Right ventricle myocardium superior (tissue), 1 donor: Measurements from ENCODE around the gene ANKRD10. TPM values are rescaled to one million over a fixed set of nuclear protein-coding genes. Genes with fewer than 3 reads are reported as not detected.

ENCODE experiments used
- ATAC-seq: fragments of 200-7000 bp; cut with Tn5 transposase; one replicate; pipeline ENCODE4 v1.9.1; 2020; ENCODE audit warnings: mild to moderate bottlenecking; ENCODE audit not compliant: poor library complexity
- DNase-seq: peaks from one replicate; pipeline ENCODE4 v3.0.0-alpha.2; 2020
- intact Hi-C: fragments of 100-400 bp; cut with DNase I; formaldehyde crosslinking; loops from one replicate; pipeline ENCODE4 v1.11.2; 2022
- total RNA-seq: library from RNA; stranded (reverse); fragmentation: NEBNext Ultra II Directional; extraction: Animal tissue kit (Norgen Biotek cat#: 25700); gene quantifications from one replicate; pipeline ENCODE4 v1.2.1, GENCODE V29; 2021
- donor health status: DM: no; HTN: yes; CAD: no; lungs with severe emphysema.

Gene ANKRD10
- total RNA-seq, 1 donor from 2014 or later, result 45.3 TPM

GRCh38 chr13:110922506-110922905 is 7.6 kb upstream of the ANKRD10 start:
- ATAC-seq, result no peak
- no peak for DNase-seq
- intact Hi-C loops, result loop anchor here (10.0 kb wide), 1 partner anchor 122 kb away; no protein-coding TSS in a partner anchor

- DNase-seq, result no peak
- intact Hi-C loops, result loop anchor here (10.0 kb wide), 1 partner anchor 123 kb away; no protein-coding TSS in a partner anchor
- no peak for ATAC-seq
These were observed 6.8 kb upstream of the ANKRD10 start for GRCh38 chr13:110921695-110922094.

- intact Hi-C loops, result loop anchor here (10.0 kb wide), 1 partner anchor 124 kb away; no protein-coding TSS in a partner anchor
- no peak for DNase-seq
- no peak for ATAC-seq
These were observed 6.3 kb upstream of the ANKRD10 start for GRCh38 chr13:110921209-110921608.

DNA sequence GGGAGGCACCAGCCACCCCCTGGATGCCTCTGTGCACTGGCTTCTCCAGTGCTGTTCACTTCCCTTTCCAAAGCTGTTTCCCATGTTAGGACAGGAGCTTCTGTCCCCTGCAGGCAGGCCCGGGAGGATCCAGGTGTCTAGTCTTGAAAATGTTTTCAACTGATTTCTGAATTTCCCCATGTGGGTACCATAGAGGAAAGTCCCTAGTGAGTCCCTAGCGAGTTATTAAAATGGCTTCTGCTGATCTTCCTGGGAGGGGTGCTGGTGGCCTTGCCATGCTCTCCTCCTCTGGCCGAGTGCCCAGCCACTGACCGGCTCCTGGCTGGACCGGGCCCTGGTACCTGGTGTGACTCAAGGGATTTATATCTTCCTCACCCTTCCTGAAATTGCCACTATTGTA is 5.2 kb upstream of the ANKRD10 start:
- ATAC-seq (no peak), DNase-seq (peak; percentile 59)
- intact Hi-C loops, result loop anchor here (10.0 kb wide), 1 partner anchor 125 kb away; no protein-coding TSS in a partner anchor

- ATAC-seq, result no peak
These were observed 1.7 kb upstream of the ANKRD10 start for GRCh38 chr13:110916301-110917142.

DNA sequence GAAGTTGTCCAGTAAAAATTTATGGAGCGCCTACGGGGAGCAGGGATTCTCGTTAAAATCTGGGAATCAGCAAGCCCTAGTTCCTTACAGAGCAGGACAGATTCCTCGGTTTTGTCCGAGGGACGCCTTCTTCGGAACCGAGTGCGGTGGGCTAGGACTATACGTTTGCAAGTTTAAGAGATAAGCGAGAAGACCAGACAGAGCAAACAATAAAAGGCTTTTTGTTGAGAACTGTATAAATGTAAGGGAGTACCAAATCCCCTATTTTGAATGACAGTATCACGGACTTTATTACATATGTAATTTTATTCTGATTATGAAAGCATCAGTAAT is 971 bp upstream of the ANKRD10 start:
- ATAC-seq (no peak), DNase-seq (no peak)
- intact Hi-C loops, result loop anchor here (10.0 kb wide), 2 partner anchors 201 to 309 kb away; partner anchors contain the start of gene ING1

More at GRCh38 chr13:110916301-110917142, 1.7 kb upstream of the ANKRD10 start:
- intact Hi-C loops, result loop anchor here (10.0 kb wide), 2 partner anchors 202 to 308 kb away; partner anchors contain the start of gene ING1
- no peak for DNase-seq

- DNase-seq (peak; percentile 93), ATAC-seq (peak; percentile 67)
- intact Hi-C loops, result loop anchor here (5.0 to 10.0 kb wide), 3 partner anchors 42 to 310 kb away; partner anchors contain the start of gene ING1
These were observed 375 bp downstream of the ANKRD10 start for GRCh38 chr13:110914331-110915056.

DNA sequence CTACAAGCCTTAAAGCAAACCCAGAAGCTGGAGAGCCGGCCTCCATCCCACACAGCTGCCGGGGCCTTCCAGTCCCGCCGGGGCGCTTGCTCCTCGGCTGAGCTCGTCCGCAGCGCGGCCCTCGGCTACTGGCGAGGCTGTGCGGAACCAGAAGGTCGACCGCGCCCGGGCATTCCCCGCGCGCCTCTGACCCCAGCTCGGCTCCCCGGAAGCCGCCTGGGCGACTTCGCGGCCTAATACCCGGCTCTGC is 863 bp downstream of the ANKRD10 start:
- ATAC-seq (peak; percentile 8), DNase-seq (no peak)
- intact Hi-C loops, result loop anchor here (5.0 to 10.0 kb wide), 3 partner anchors 42 to 311 kb away; partner anchors contain the start of gene ING1

DNA sequence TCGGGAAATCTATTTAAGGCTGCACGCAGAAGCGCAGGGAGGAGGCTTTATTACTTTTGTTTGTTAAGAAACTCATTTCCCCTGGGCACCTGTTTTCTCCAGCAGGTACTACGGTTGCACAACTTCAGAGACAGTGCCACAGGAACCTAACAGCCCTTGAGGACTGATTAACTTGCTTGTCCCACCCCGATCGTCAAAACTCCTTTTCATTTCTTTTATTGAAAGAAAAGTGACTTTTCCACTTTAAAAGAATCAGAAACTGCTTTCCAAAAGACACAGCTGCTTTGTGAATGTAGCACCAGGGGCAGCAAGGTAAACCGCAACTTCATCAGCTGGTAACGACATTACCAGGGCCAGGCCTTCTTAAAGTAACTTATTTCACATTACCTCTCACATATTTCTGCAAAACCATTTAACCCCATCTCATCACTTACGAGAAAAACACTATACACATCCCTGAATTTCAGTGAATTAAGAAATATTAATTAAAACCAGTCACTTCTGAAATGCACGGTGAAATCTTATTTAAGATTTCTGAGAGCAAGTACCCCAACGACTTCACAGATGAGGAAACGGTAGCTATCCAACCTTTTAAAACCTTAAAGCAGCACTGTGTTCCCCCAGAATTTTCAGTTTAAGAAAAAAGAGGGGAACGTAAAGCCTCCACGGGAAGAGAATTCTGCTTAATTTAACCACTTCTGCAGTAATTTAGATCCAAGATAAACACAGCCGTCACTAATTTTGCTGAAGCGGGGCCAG is 1.4 kb downstream of the ANKRD10 start:
- intact Hi-C loops, result loop anchor here (5.0 to 10.0 kb wide), 3 partner anchors 41 to 311 kb away; partner anchors contain the start of gene ING1
- no peak for DNase-seq
- no peak for ATAC-seq

DNA sequence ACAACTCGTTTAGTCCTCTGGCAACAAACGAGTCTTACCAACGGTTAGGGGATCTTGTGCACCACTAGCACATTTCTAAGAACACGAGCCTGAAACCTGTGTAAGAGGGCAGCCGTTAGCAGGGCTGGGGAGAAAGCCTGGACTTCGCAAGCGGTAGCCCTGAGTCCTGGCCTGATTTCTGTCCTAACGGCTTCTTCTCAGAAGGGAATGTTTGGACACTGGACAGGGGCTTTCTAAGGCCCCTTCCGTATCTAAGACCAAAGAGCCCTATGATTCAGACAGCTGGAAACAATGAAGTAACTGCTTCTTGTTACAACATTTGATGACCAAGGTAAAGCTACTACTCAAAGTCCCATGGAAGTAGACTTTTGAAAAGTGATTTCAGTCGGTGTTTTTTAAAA is 2.2 kb downstream of the ANKRD10 start:
- DNase-seq, result no peak
- intact Hi-C loops, result loop anchor here (5.0 to 10.0 kb wide), 3 partner anchors 40 to 312 kb away; partner anchors contain the start of gene ING1
- ATAC-seq, result no peak

DNA sequence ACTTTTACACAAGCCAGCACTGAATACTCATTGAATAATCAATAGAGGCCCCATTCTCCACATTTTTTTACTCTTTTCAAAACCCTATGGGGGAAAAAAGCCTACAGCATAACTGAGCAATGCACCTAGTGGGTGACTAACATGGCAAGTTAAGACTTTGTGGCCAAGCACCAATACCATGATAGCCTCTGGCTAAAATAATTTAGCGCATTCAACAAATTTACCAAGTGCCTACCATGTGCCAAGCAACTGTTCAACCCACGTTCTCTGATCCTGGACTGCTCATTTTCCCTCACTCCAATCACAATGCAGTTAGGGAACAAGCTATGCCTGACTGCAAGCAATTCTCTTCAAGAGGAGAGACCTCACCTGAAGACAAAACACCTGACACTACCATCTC is 3.0 kb downstream of the ANKRD10 start:
- intact Hi-C loops, result loop anchor here (5.0 to 10.0 kb wide), 3 partner anchors 40 to 313 kb away; partner anchors contain the start of gene ING1
- DNase-seq (no peak), ATAC-seq (no peak)

DNA sequence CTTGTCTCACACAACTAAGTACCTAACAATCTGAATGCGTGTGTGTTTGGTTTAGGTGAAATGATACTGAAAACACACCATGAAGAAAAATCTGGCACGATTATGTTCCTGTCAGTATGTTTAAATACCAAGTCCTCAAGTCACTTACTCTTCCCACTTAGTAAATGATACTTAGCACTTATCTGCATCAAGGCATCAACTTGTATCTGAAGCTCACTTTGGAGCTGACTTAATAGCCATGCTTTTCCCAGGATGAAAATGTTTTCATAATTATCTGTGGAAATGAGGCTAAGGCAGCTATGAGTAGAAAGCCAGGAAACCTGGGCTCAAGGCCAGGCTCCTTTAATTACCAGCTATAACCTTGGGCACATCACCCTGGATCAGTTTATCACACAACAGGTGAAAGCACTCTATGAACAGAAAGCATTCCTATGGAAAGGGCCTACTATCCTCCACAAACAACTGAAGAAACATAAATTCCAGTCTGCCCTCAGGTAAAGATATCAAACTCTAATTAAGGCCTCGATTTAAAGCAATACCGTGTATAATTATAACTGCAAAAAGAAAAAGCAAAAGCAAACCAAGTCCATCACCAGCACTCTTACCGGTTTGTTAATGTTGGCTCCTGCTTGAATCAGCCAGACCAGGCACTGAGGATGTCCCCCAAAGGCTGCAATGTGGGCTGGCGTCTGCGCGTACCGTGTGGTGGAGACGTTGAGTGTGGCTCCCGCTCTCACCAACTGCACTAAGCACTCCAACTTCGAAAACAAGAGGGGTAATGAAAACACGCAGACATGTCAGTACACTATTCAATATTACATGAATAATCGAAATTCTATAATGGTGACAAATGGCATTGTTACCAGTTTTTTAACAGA is 4.6 kb downstream of the ANKRD10 start:
- DNase-seq, result no peak
- intact Hi-C loops, result loop anchor here (5.0 to 10.0 kb wide), 3 partner anchors 38 to 315 kb away; partner anchors contain the start of gene ING1

DNA sequence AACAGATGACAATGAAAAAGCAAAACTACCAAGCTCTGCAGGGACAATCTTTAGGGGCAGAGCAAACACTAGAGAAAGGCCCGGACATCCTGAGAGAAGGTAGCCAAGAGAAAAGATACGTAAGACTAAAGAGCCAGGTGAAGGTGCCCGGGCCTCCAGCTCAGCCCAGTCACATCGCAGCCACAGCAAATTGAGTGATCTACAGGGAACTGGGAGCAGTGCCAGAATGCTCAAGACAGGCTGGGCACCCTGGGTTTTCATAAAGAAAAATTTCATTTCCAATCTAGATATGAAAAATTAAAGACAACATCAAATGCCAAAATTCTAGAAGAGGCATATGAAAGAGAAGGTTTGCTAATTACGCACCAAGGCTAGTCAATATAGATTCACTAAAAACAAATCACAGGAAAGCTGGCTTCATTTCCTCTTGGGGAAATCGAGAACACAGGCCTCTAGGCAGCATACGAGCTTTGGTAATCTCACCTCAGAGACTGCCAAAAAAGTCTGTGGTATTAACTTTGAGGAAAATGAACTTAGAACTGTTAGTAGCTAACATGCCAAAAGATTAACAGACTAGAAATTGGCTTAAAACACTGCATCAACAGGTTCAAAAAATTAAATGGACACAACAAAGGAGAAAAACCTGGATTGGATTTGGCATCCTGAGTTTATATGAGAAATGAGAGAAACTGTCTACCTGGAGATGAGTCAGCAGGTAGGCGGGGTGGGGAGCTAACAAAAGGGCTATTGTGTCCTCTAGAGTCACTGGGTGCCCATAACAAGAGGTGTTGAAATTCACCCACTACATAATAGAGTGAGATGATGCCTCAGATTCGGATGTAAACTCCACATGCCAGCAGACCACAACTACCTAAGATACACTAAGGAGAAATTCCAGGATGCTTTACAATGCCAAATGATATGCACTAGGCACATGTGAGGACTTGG is 6.6 kb downstream of the ANKRD10 start:
- ATAC-seq (peak; percentile 63), DNase-seq (no peak)
- intact Hi-C loops, result no loop called here

More for the DNA sequence above, 4.6 kb downstream of the ANKRD10 start:
- ATAC-seq, result no peak

DNA sequence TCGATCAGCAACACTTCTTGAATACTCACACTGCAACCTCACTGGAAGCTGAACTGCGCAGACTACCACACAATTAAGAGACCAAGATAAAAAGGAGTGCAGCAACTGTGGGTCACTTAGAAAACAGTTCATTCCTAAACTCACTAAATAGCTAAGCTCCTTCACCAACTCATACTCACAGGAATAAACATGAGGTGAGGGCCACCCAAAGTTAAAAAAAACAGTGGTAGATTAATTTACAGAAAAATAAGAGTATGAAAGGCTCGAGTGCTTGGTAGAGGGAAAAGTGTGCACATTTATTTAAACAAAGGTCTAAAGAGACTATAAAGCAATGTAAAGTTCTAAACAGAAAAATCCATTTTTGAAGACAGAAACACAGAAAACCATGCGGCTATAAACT is 7.6 kb downstream of the ANKRD10 start:
- intact Hi-C loops, result no loop called here
- ATAC-seq (no peak), DNase-seq (no peak)

- DNase-seq (no peak), ATAC-seq (no peak)
- intact Hi-C loops, result no loop called here
These were observed 10.1 kb downstream of the ANKRD10 start for GRCh38 chr13:110904748-110905147.

- intact Hi-C loops, result no loop called here
- ATAC-seq (no peak), DNase-seq (no peak)
These were observed 12.5 kb downstream of the ANKRD10 start for GRCh38 chr13:110902370-110902769.

DNA sequence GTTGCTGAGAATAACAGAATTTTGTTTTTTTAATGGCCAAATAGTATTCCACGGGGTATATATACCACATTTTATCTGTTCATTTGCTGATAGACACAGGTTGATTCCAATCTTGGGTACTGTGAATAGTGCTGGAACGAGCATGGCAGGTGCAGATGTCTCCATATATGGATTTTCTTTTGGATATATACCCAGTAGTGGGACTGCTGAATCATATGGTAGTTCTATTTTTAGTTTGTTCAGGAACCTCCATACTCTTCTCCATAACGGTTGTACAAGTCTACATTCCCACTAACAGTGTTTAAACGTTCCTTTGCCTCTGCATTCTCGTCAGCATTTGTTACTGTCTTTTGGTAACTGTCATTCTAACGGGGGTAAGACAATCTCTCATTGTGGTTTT is 17.3 kb downstream of the ANKRD10 start:
- intact Hi-C loops, result no loop called here
- no peak for ATAC-seq
- no peak for DNase-seq
